GM12801 (cell line): Measurements from ENCODE around the gene ZBTB2.

Experiments used
- CTCF ChIP-seq: IDR thresholded peaks from one replicate; pipeline ENCODE4 v1.5.1; 2011; ENCODE audit warnings: control low read depth; ENCODE audit not compliant: insufficient read length; ENCODE audit errors: extremely low read depth

The ZBTB2 gene

GRCh38 chr6:151370509-151371078 lies 20.8 kb downstream of the ZBTB2 start:
- TF ChIP-seq CTCF: no peak

GRCh38 chr6:151365233-151365632 lies 26.1 kb downstream of the ZBTB2 start:
- TF ChIP-seq CTCF: no peak

- TF ChIP-seq CTCF: no peak
Observed at GRCh38 chr6:151359486-151359885, 31.9 kb downstream of the ZBTB2 start.

GRCh38 chr6:151358475-151358874 lies 32.9 kb downstream of the ZBTB2 start:
- no peak for TF ChIP-seq CTCF

- TF ChIP-seq CTCF: no peak
Observed at GRCh38 chr6:151357758-151358436, 33.5 kb downstream of the ZBTB2 start.

- no peak for TF ChIP-seq CTCF
Observed at GRCh38 chr6:151353795-151354194, 37.6 kb downstream of the ZBTB2 start.

- no peak for TF ChIP-seq CTCF
Observed at GRCh38 chr6:151352410-151353396, 38.7 kb downstream of the ZBTB2 start.
